K562 (cell line): ENCODE data around the gene TGFB2. TPM values are rescaled to one million over a fixed set of nuclear protein-coding genes. Genes with fewer than 3 reads are reported as not detected.

Experiments
- ATAC-seq: fragments of 200-7000 bp; cut with Tn5 transposase; 3 replicates; pipeline ENCODE4 v1.9.1; 2020; ENCODE audit warnings: moderate library complexity
- BruUV-seq: library from RNA; stranded (reverse); fragments of 400-500 nt; replicated peaks from 2 replicates; lab custom pipeline; 2021; lab: Mats Ljungman, UMichigan
- CTCF ChIA-PET: fragments of 300-600 bp; formaldehyde crosslinking; extraction: SDS; loops from one replicate; lab custom pipeline; 2021; ENCODE audit warnings: low intra/inter-chr PET ratio; lab: Yijun Ruan, JAX
- POLR2A ChIA-PET: fragments of 300-600, 350-650 bp; sonication (Branson Sonifier 250); formaldehyde crosslinking; extraction: SDS; loops from one replicate; lab custom pipeline; 2021; ENCODE audit warnings: antibody characterized with exemption, inconsistent platforms; lab: Yijun Ruan, JAX
- DNase-seq, 4 experiments: peaks; one replicate each; pipeline versions ENCODE4 v3.0.0 to v3.0.0-alpha.2; 2011 to 2018; ENCODE audit warnings: low spot score in 3 of 4, mixed read lengths in 3 of 4; ENCODE audit errors: extremely low read depth in 1 of 4
- FAIRE-seq: peaks from 2 replicates; lab custom pipeline; 2011; peaks lifted over from hg19 to GRCh38; lab: Jason Lieb, UNC
- H2AFZ ChIP-seq: 2 replicates; pipeline ENCODE4 v1.6.0; 2011; ENCODE audit warnings: low read depth, low read length, control low read depth, inconsistent platforms
- H3K27ac ChIP-seq: fragments of 200-600 bp; 3 replicates; pipeline ENCODE4 v1.8.0; 2011; ENCODE audit warnings: low read depth, mild to moderate bottlenecking, control low read depth, inconsistent platforms, low read length, moderate library complexity, mixed read lengths; ENCODE audit errors: extremely low read depth
- H3K27me3 ChIP-seq, 2 experiments: fragments of 300-600 bp in 1 of 2; 2 replicates in 1 of 2; 3 replicates in 1 of 2; pipeline versions ENCODE4 v1.6.0 to v1.8.0; 2011; ENCODE audit warnings: inconsistent platforms in 2 of 2, low read length in 2 of 2, mild to moderate bottlenecking in 1 of 2, mixed read lengths in 1 of 2, moderate library complexity in 1 of 2; ENCODE audit not compliant: control insufficient read depth in 2 of 2, insufficient read depth in 2 of 2
- H3K36me3 ChIP-seq: fragments of 300-600 bp; 3 replicates; pipeline ENCODE4 v1.8.0; 2011; ENCODE audit warnings: mild to moderate bottlenecking, low read length, inconsistent platforms; ENCODE audit not compliant: control insufficient read depth, insufficient read depth
- H3K4me1 ChIP-seq, 2 experiments: fragments of 200-600 bp in 1 of 2; replicated peaks in 1 of 2; 2 replicates in 1 of 2; 3 replicates in 1 of 2; pipeline versions ENCODE4 v1.5.1 to v1.8.0; 2011; ENCODE audit warnings: inconsistent platforms in 2 of 2, low read length in 2 of 2, mild to moderate bottlenecking in 1 of 2, mixed read lengths in 1 of 2, moderate library complexity in 1 of 2; ENCODE audit not compliant: control insufficient read depth in 2 of 2, insufficient read depth in 2 of 2
- H3K4me2 ChIP-seq: 2 replicates; pipeline ENCODE4 v1.6.1; 2011; ENCODE audit warnings: low read length, control low read depth, inconsistent platforms, mixed read lengths; ENCODE audit not compliant: insufficient read depth
- H3K4me3 ChIP-seq: fragments of 200-600 bp; sonication (generic), shearing (Covaris generic); 2 replicates; pipeline ENCODE4 v1.5.1; 2016; ENCODE audit warnings: control low read depth, inconsistent platforms
- H3K79me2 ChIP-seq: fragments of 200-600 bp; 3 replicates; pipeline ENCODE4 v1.8.0; 2011; ENCODE audit warnings: low read length, inconsistent platforms; ENCODE audit not compliant: control insufficient read depth, insufficient read depth
- H3K9ac ChIP-seq, 2 experiments: 2 replicates each; pipeline versions ENCODE4 v1.6.0 to v1.6.1; 2011; ENCODE audit warnings: low read depth in 2 of 2, low read length in 2 of 2, control low read depth in 1 of 2, inconsistent platforms in 1 of 2, mild to moderate bottlenecking in 1 of 2, mixed read lengths in 1 of 2; ENCODE audit not compliant: insufficient read depth in 1 of 2
- H3K9me1 ChIP-seq: one replicate; pipeline ENCODE4 v1.6.0; 2011; ENCODE audit warnings: inconsistent platforms, mild to moderate bottlenecking, low read length, moderate library complexity; ENCODE audit not compliant: control insufficient read depth, insufficient read depth
- H3K9me3 ChIP-seq: replicated peaks from 2 replicates; pipeline ENCODE4 v1.5.1; 2011; ENCODE audit warnings: low read depth, low read length, inconsistent platforms; ENCODE audit not compliant: control insufficient read depth, insufficient read depth
- H4K20me1 ChIP-seq: replicated peaks from 2 replicates; pipeline ENCODE4 v1.6.1; 2011; ENCODE audit warnings: low read length, inconsistent platforms, mixed read lengths; ENCODE audit not compliant: control insufficient read depth, insufficient read depth
- ATF1 ChIP-seq, 2 experiments: fragments of 450-650 bp in 1 of 2; IDR thresholded peaks; 2 replicates each; pipeline ENCODE4 v1.6.1; 2016; ENCODE audit warnings: missing compliant biosample characterization in 1 of 2, missing genetic modification characterization in 1 of 2
- CBFA2T3 ChIP-seq: fragments of 450-650 bp; IDR thresholded peaks from 2 replicates; pipeline ENCODE4 v1.6.1; 2017
- CTCFL ChIP-seq: IDR thresholded peaks from 2 replicates; pipeline ENCODE4 v1.6.1; 2011; ENCODE audit warnings: borderline replicate concordance, low read depth, mild to moderate bottlenecking, moderate library complexity, low read length; ENCODE audit not compliant: insufficient read depth, poor library complexity, severe bottlenecking
- KDM1A ChIP-seq, 2 experiments: fragments of 450-650 bp; IDR thresholded peaks; 2 replicates each; pipeline ENCODE4 v1.6.1; 2016; ENCODE audit warnings: mild to moderate bottlenecking in 2 of 2
- MXI1 ChIP-seq: IDR thresholded peaks from 2 replicates; pipeline ENCODE4 v1.6.1; 2011; ENCODE audit warnings: low read depth, mild to moderate bottlenecking, improper control_type of control experiment, low read length
- PBX2 ChIP-seq, 2 experiments: IDR thresholded peaks in 1 of 2; conservative IDR thresholded peaks in 1 of 2; 2 replicates each; pipeline ENCODE4 v1.6.1; 2016; ENCODE audit warnings: low read depth in 2 of 2, mild to moderate bottlenecking in 1 of 2, missing compliant biosample characterization in 1 of 2, missing genetic modification characterization in 1 of 2, moderate library complexity in 1 of 2
- POLR2AphosphoS5 ChIP-seq: IDR thresholded peaks from 2 replicates; pipeline ENCODE4 v1.6.1; 2011; ENCODE audit warnings: mild to moderate bottlenecking, low read depth, low read length, moderate library complexity; ENCODE audit not compliant: control insufficient read depth, insufficient read depth
- RBM25 ChIP-seq: fragments of 200-400 bp; formaldehyde crosslinking; IDR thresholded peaks from 2 replicates; pipeline ENCODE4 v1.6.1; 2018; ENCODE audit warnings: low read length, low read depth, moderate library complexity; ENCODE audit not compliant: severe bottlenecking
- SMAD3 ChIP-seq: fragments of 450-650 bp; formaldehyde crosslinking; conservative IDR thresholded peaks from 2 replicates; pipeline ENCODE4 v1.4.0; 2020; ENCODE audit warnings: mild to moderate bottlenecking
- ZBTB43 ChIP-seq: sonication (generic); formaldehyde crosslinking; IDR thresholded peaks from 2 replicates; pipeline ENCODE4 v1.8.0; 2023; ENCODE audit warnings: mild to moderate bottlenecking, missing genetic modification reagents
- ZNF121 ChIP-seq: sonication (generic); formaldehyde crosslinking; conservative IDR thresholded peaks from 2 replicates; pipeline ENCODE4 v1.8.0; 2022; ENCODE audit warnings: missing genetic modification reagents
- WGBS: fragments of 100-300 bp; shearing (Covaris generic); methylation state at CpG from one replicate; pipeline ENCODE4 v1.1.6; 2016; ENCODE audit warnings: low coverage, mixed read lengths; ENCODE audit not compliant: insufficient coverage; ENCODE audit errors: missing lambda C conversion rate; 5-methylcytosine and 5-hydroxymethylcytosine counted together
- in situ Hi-C: fragments of 300-500 bp; cut with MboI; formaldehyde crosslinking; loops from 4 replicates; pipeline ENCODE4 v1.15.0; 2018; ENCODE audit warnings: inconsistent platforms, mixed read lengths
- intact Hi-C: fragments of 100-400 bp; cut with micrococcal nuclease; formaldehyde crosslinking; loops from 2 replicates; pipeline ENCODE4 v1.14.2; 2022
- polyA plus RNA-seq, 8 experiments: library from polyadenylated mRNA; depleted of rRNA in 4 of 8; stranded (reverse) in 5 of 8; unstranded in 3 of 8; fragments of >200 nt; fragmentation: Nextera tagmentation in 2 of 8; fragmentation: Illumina TruSeq in 1 of 8; extraction: Ambion mirVana in 2 of 8; extraction: Trizol in 1 of 8; gene quantifications; 2 replicates each; pipeline versions ENCODE4 v1.2.1 to v1.2.3, GENCODE V29; 2011 to 2014; ENCODE audit warnings: inconsistent platforms in 1 of 8, missing spikeins in 1 of 8
- total RNA-seq, 7 experiments: library from RNA; depleted of rRNA in 6 of 7; stranded (reverse); fragments of >200 nt in 6 of 7; fragmentation: Illumina TruSeq in 2 of 7; extraction: Trizol in 2 of 7; gene quantifications; 2 replicates each; pipeline versions ENCODE4 v1.2.1 to v1.2.3, GENCODE V29; 2011 to 2021; ENCODE audit warnings: low replicate concordance in 1 of 7

The TGFB2 gene
- total and polyA plus RNA-seq, 9 of the 15 experiments (the other 6 are each of a cell fraction or from before 2014, with no cell fraction given): 0.03 to 0.41 (median 0.11) TPM; not detected in 3

- Histone ChIP-seq H3K4me2 (no peak overlapping the region), H4K20me1 (no peaks in the 10 kb centered on the region), H3K9me1 (no peaks in the 10 kb centered on the region), H3K9ac (no peak overlapping the region), H2AFZ (no peak overlapping the region), H3K79me2 (no peaks in the 10 kb centered on the region), H3K4me1 (no peaks in the 10 kb centered on the region), H3K4me3 (no peak overlapping the region), H3K9me3 (no peaks in the 10 kb centered on the region), H3K27ac (no peak overlapping the region), H3K27me3 (0 out of 5 replicates have a peak, but pooled peaks cover 0 to 3% of the 10 kb centered on the region in 2 experiments), H3K36me3 (no peaks in the 10 kb centered on the region)
- ChIA-PET CTCF (no interaction called here), POLR2A (interaction anchor here (0.7 kb wide), 1 partner anchor 115 kb away, joined by 3 read pairs; no protein-coding TSS in a partner anchor)
- TF ChIP-seq CBFA2T3 (peak; percentile 31; the same call in 1 of the 2 replicates), CTCFL (no peak), ATF1 (CRISPR knock-in tag; IDR thresholded peaks at IDR 0.05) (no peak), ATF1 (tag; IDR thresholded peaks at IDR 0.05) (0 out of 2 replicates have a peak, but pooled peaks have one; percentile 18), RBM25 (peak; percentile 45), POLR2AphosphoS5 (no peak), KDM1A (IDR thresholded peaks at IDR 0.05) (peak in 1 of 2 experiments; percentile 19; a peak in 1 of 4 replicates), ZBTB43 (CRISPR knock-in tag) (no peak), ZNF121 (CRISPR knock-in tag) (peak; percentile 84), SMAD3 (CRISPR knock-in tag) (no peak), MXI1 (no peak), PBX2 (CRISPR knock-in tag; IDR thresholded peaks at IDR 0.05; ENCODE audit: low read depth) (no peak), PBX2 (tag; conservative IDR thresholded peaks at IDR 0.05; ENCODE audit: low read depth) (0 out of 2 replicates have a peak, but pooled peaks have one; percentile 10)
- in situ Hi-C loops (no loop called here), intact Hi-C loops (loop anchor here (10.0 kb wide), 1 partner anchor 188 kb away; no protein-coding TSS in a partner anchor)
- no TSS peak for BruUV-seq
- FAIRE-seq: no peak
- no peak for ATAC-seq
- 3% methylated on average over 5 of the region's 5 CpGs for WGBS
- DNase-seq: no peak
Measured at GRCh38 chr1:218366322-218367052, 21.4 kb downstream of the TGFB2 start.
